Heart left ventricle (tissue), 16 donors: ENCODE results near the gene DPYSL4. TPM values are rescaled to one million over a fixed set of nuclear protein-coding genes. Genes with fewer than 3 reads are reported as not detected.
A peak's percentile ranks its signal among the peaks of the same experiment; 100 is the strongest.

ENCODE experiments used
- ATAC-seq, 4 donors: fragments of 200-7000 bp; cut with Tn5 transposase; one replicate each; pipeline ENCODE4 v1.9.1; 2020 to 2022; ENCODE audit warnings: moderate library complexity in 4 of 4, mild to moderate bottlenecking in 3 of 4, moderate number of reproducible peaks in 1 of 4
- DNase-seq, 5 donors: peaks; one replicate each; pipeline ENCODE4 v3.0.0-alpha.2; 2020
- H3K27ac ChIP-seq, 12 donors: fragments of 200-600 bp; sonication (generic) in 4 of 12; one replicate each; pipeline versions ENCODE4 v1.5.0 to v1.8.0; 2016 to 2022; ENCODE audit warnings: mild to moderate bottlenecking in 2 of 12
- H3K27me3 ChIP-seq, 9 donors: fragments of 200-600 bp; sonication (generic) in 2 of 9; one replicate each; pipeline versions ENCODE4 v1.5.1 to v1.8.0; 2016 to 2022; ENCODE audit warnings: mild to moderate bottlenecking in 3 of 9
- H3K36me3 ChIP-seq, 9 donors: fragments of 200-600 bp; sonication (generic) in 2 of 9; one replicate each; pipeline versions ENCODE4 v1.5.0 to v1.8.0; 2018 to 2022; ENCODE audit warnings: mild to moderate bottlenecking in 2 of 9
- H3K4me1 ChIP-seq, 12 donors: fragments of 200-600 bp; sonication (generic) in 4 of 12; one replicate each; pipeline versions ENCODE4 v1.5.0 to v1.8.0; 2016 to 2022; ENCODE audit warnings: mild to moderate bottlenecking in 3 of 12
- H3K4me3 ChIP-seq, 12 donors: fragments of 200-600 bp; sonication (generic) in 4 of 12; one replicate each; pipeline versions ENCODE4 v1.5.0 to v1.8.0; 2017 to 2022; ENCODE audit warnings: mild to moderate bottlenecking in 9 of 12, moderate library complexity in 4 of 12
- H3K9me3 ChIP-seq, 12 donors: fragments of 200-600 bp; sonication (generic) in 4 of 12; one replicate each; pipeline versions ENCODE4 v1.5.0 to v1.8.0; 2016 to 2022; ENCODE audit warnings: mild to moderate bottlenecking in 1 of 12
- CTCF ChIP-seq, 12 donors: fragments of 200-600 bp; sonication (generic) in 4 of 12; IDR thresholded peaks; one replicate each; pipeline versions ENCODE4 v1.5.0 to v1.8.0; 2018 to 2022; ENCODE audit warnings: antibody characterized with exemption in 12 of 12, mild to moderate bottlenecking in 5 of 12
- POLR2A ChIP-seq, 2 donors: fragments of 450-650 bp; IDR thresholded peaks; one replicate each; pipeline ENCODE4 v1.6.1; 2017; ENCODE audit warnings: antibody characterized with exemption in 2 of 2, mild to moderate bottlenecking in 2 of 2, moderate library complexity in 2 of 2
- WGBS, 4 donors: extraction: QIAGEN DNeasy Blood & Tissue Kit in 2 of 4; methylation state at CpG; one replicate each; pipeline versions ENCODE4 v1.1.5 to v1.1.7; 2013 to 2018; 5-methylcytosine and 5-hydroxymethylcytosine counted together
- intact Hi-C, 10 donors: fragments of 100-400 bp; cut with DNase I; formaldehyde crosslinking; loops; one replicate each; pipeline versions ENCODE4 v1.11.1 to v1.14.2; 2022
- polyA plus RNA-seq, 2 donors: library from polyadenylated mRNA; stranded (reverse); fragments of 200-250 nt; gene quantifications; one replicate each; pipeline ENCODE4 v1.2.3, GENCODE V29; 2013
- total RNA-seq, 9 donors: library from RNA; depleted of rRNA in 2 of 9; stranded (reverse); fragments of >200 nt in 2 of 9; fragmentation: NEBNext Ultra II Directional in 3 of 9; extraction: Animal tissue kit (Norgen Biotek cat#: 25700) in 3 of 9; gene quantifications; one replicate each; pipeline versions ENCODE4 v1.1.0 to v1.2.4, GENCODE V29; 2016 to 2023
- donor health status: ischemic (EF 13 %, LVEDD 7.1; RV severe dilation, severe dysfunction).
- donor health status: healthy with polysubstance abuse.
- donor health status: DM: no; HTN: yes; CAD: no.
- donor health status: DM: no; HTN: no; CAD: no.
- donor health status: ischemic (EF 25% LVEDD 6.9; RV normal size, moderate dysfunction).
- donor health status: ischemic (EF 25% LVEDD 5.7; RV mildly dilated, moderate dysfunction).
- donor health status: healthy.
- donor health status: DM: yes; HTN: yes; CAD: no.
- donor health status: ischemic (EF 35%, LVEDD 5.7; RV mildly dilated, moderate dysfunction).
- donor health status: nonischemic (EF 11% LVEDD 7.7; RV severe dilation, severe dysfunction).
- donor health status: DM: yes; HTN: yes; CAD: no.
- donor health status: PGD.
- donor health status: ischemic (EF 29% LVEDD 5.4; RV normal size, mild dysfunction).
- donor health status: nonischemic (EF 23%, LVEDD 6.1; RV moderate dilation, normal function).

DPYSL4 gene
- total and polyA plus RNA-seq, 11 donors = 4.0 to 127 (median 33.1) TPM

GRCh38 chr10:132205650-132206376, 19.1 kb downstream of the DPYSL4 start:
- WGBS, 4 donors = 66 to 81% (median 77%) methylated on average over 13 to 37 of the region's 37 CpGs
- intact Hi-C loops = no loop called here
- H3K27ac ChIP-seq = peak overlapping the region in 3 of 12 donors; percentile 25 to 50 (median 46)
- DNase-seq (peak in 3 of 5 donors; percentile 48 to 60 (median 59)), ATAC-seq (peak in 3 of 4 donors; percentile 15 to 32 (median 17))
- H3K4me1 ChIP-seq = peaks cover 0 to 17% (median 1%) of the 10 kb centered on the region in 12 donors
- no peak overlapping the region for H3K4me3 ChIP-seq
- no peaks in the 10 kb centered on the region for H3K27me3 ChIP-seq
- TF ChIP-seq POLR2A (IDR thresholded peaks at IDR 0.05) (no peak), CTCF (IDR thresholded peaks at IDR 0.05) (no peak)
- no peaks in the 10 kb centered on the region for H3K9me3 ChIP-seq
- H3K36me3 ChIP-seq = peaks cover 0 to 7% (median 0%) of the 10 kb centered on the region in 9 donors

GRCh38 chr10:132206377-132206745, 19.6 kb downstream of the DPYSL4 start:
- H3K36me3 ChIP-seq = peaks cover 0 to 5% (median 0%) of the 10 kb centered on the region in 9 donors
- H3K4me3 ChIP-seq = no peak overlapping the region
- H3K27ac ChIP-seq = peak overlapping the region in 3 of 12 donors; percentile 25 to 50 (median 46)
- intact Hi-C loops = no loop called here
- DNase-seq = peak in 1 of 5 donors; percentile 49
- ATAC-seq = no peak
- TF ChIP-seq POLR2A (IDR thresholded peaks at IDR 0.05) (no peak), CTCF (IDR thresholded peaks at IDR 0.05) (no peak)
- no peaks in the 10 kb centered on the region for H3K9me3 ChIP-seq
- 90 to 96% (median 91%) methylated on average over 9 to 11 of the region's 11 CpGs for WGBS, 4 donors
- peaks cover 0 to 17% (median 1%) of the 10 kb centered on the region in 12 donors for H3K4me1 ChIP-seq
- H3K27me3 ChIP-seq = no peaks in the 10 kb centered on the region

- ATAC-seq = no peak
- Histone ChIP-seq H3K4me3 (no peak overlapping the region), H3K9me3 (no peaks in the 10 kb centered on the region), H3K36me3 (peaks cover 0 to 5% (median 0%) of the 10 kb centered on the region in 9 donors), H3K27ac (peak overlapping the region in 3 of 12 donors; percentile 50 to 72 (median 66)), H3K27me3 (no peaks in the 10 kb centered on the region), H3K4me1 (peaks cover 0 to 17% (median 1%) of the 10 kb centered on the region in 12 donors)
- intact Hi-C loops = no loop called here
- peak in 2 of 5 donors; percentile 23 to 49 for DNase-seq
- WGBS, 4 donors = 83 to 89% (median 88%) methylated on average over 8 to 29 of the region's 29 CpGs
- TF ChIP-seq CTCF (IDR thresholded peaks at IDR 0.05) = no peak
- TF ChIP-seq POLR2A (IDR thresholded peaks at IDR 0.05) = no peak
Measured at GRCh38 chr10:132206806-132207535, 20.2 kb downstream of the DPYSL4 start.
